B cell (primary cell): ENCODE data around the gene PRPF38A. TPM values are rescaled to one million over a fixed set of nuclear protein-coding genes. Genes with fewer than 3 reads are reported as not detected.

Source experiments
- ATAC-seq: fragments of 200-7000 bp; cut with Tn5 transposase; one replicate; pipeline ENCODE4 v1.10.0; 2021; ENCODE audit warnings: low read depth, mild to moderate bottlenecking, moderate number of reproducible peaks, moderate library complexity
- CTCF ChIA-PET: fragments of 350-600 bp; sonication (Branson Sonifier 250); formaldehyde crosslinking; loops from one replicate; lab custom pipeline; 2021; ENCODE audit warnings: antibody characterized with exemption, inconsistent platforms; lab: Charles Lee
- POLR2A ChIA-PET: fragments of 350-600 bp; sonication (Branson Sonifier 250); formaldehyde crosslinking; loops from one replicate; lab custom pipeline; 2021; ENCODE audit warnings: antibody characterized with exemption; lab: Charles Lee
- DNase-seq: peaks from one replicate; pipeline ENCODE4 v3.0.0; 2013
- H2AFZ ChIP-seq: 2 replicates; pipeline ENCODE4 v1.6.1; 2012; ENCODE audit warnings: mild to moderate bottlenecking, low read depth, low read length; ENCODE audit not compliant: insufficient read depth, poor library complexity, severe bottlenecking
- H3K27ac ChIP-seq, 2 donors: 1 replicate in 1 of 2; 2 replicates in 1 of 2; pipeline ENCODE4 v1.5.1; 2012 to 2013; ENCODE audit warnings: low read length in 2 of 2, mild to moderate bottlenecking in 2 of 2, moderate library complexity in 1 of 2
- H3K27me3 ChIP-seq, 4 experiments: fragments of 200-600 bp in 1 of 4; sonication (generic) in 1 of 4; replicated peaks in 1 of 4; 1 replicate in 2 of 4; 2 replicates in 2 of 4; pipeline versions ENCODE4 v1.6.1 to v1.7.0; 2013 to 2016; ENCODE audit warnings: low read length in 3 of 4, mild to moderate bottlenecking in 2 of 4, mixed read lengths in 1 of 4, moderate library complexity in 1 of 4; ENCODE audit not compliant: insufficient read depth in 4 of 4, control insufficient read depth in 3 of 4; ENCODE audit errors: control extremely low read depth in 1 of 4
- H3K36me3 ChIP-seq, 2 experiments: replicated peaks in 1 of 2; 1 replicate in 1 of 2; 2 replicates in 1 of 2; pipeline versions ENCODE4 v1.6.1 to v1.7.1; 2013; ENCODE audit warnings: low read length in 1 of 2; ENCODE audit not compliant: insufficient read depth in 2 of 2, control insufficient read depth in 1 of 2; ENCODE audit errors: control extremely low read depth in 1 of 2, extremely low read depth in 1 of 2
- H3K4me1 ChIP-seq, 2 donors: fragments of 200-600 bp in 1 of 2; sonication (generic) in 1 of 2; 1 replicate in 1 of 2; 2 replicates in 1 of 2; pipeline versions ENCODE4 v1.5.1 to v1.6.1; 2013 to 2017; ENCODE audit warnings: low read length in 2 of 2; ENCODE audit not compliant: control insufficient read depth in 2 of 2, insufficient read depth in 2 of 2
- H3K4me2 ChIP-seq: replicated peaks from 2 replicates; pipeline ENCODE3; 2012; ENCODE audit warnings: mild to moderate bottlenecking, low read depth, low read length; ENCODE audit not compliant: poor library complexity, severe bottlenecking
- H3K4me3 ChIP-seq, 5 experiments: fragments of 200-600 bp in 1 of 5; sonication (generic) in 1 of 5; 1 replicate in 3 of 5; 2 replicates in 2 of 5; pipeline versions ENCODE4 v1.5.1 to v1.7.0; 2011 to 2016; ENCODE audit warnings: low read length in 4 of 5, mild to moderate bottlenecking in 4 of 5, low read depth in 2 of 5, control low read depth in 1 of 5, moderate library complexity in 1 of 5; ENCODE audit not compliant: insufficient read depth in 1 of 5; ENCODE audit errors: control extremely low read depth in 1 of 5, extremely low read depth in 1 of 5
- H3K79me2 ChIP-seq: fragments of 200-600 bp; sonication (generic); one replicate; pipeline ENCODE4 v1.6.0; 2016; ENCODE audit warnings: low read length; ENCODE audit not compliant: control insufficient read depth, insufficient read depth
- H3K9ac ChIP-seq: fragments of 200-600 bp; sonication (generic); 2 replicates; pipeline ENCODE4 v1.6.1; 2017; ENCODE audit warnings: mild to moderate bottlenecking, low read length, moderate library complexity
- H3K9me3 ChIP-seq, 3 donors: one replicate each; pipeline versions ENCODE4 v1.6.1 to v1.7.1; 2013; ENCODE audit warnings: low read length in 2 of 3; ENCODE audit not compliant: control insufficient read depth in 2 of 3, insufficient read depth in 1 of 3; ENCODE audit errors: control extremely low read depth in 1 of 3
- H4K20me1 ChIP-seq: 2 replicates; pipeline ENCODE4 v1.6.0; 2012; ENCODE audit warnings: mild to moderate bottlenecking, low read length; ENCODE audit not compliant: insufficient read depth, control insufficient read depth, poor library complexity, severe bottlenecking
- H3K27ac Mint-ChIP-seq: one replicate; pipeline ENCODE4 v1.8.0; 2021; ENCODE audit warnings: mixed read lengths
- H3K27me3 Mint-ChIP-seq: one replicate; pipeline ENCODE4 v1.8.0; 2021; ENCODE audit warnings: mixed read lengths
- H3K4me1 Mint-ChIP-seq: one replicate; pipeline ENCODE4 v1.8.0; 2021; ENCODE audit warnings: mixed read lengths
- H3K4me3 Mint-ChIP-seq: one replicate; pipeline ENCODE4 v1.8.0; 2021; ENCODE audit warnings: mixed read lengths
- H3K9me3 Mint-ChIP-seq: one replicate; pipeline ENCODE4 v1.8.0; 2022; ENCODE audit warnings: mixed read lengths; ENCODE audit not compliant: insufficient read depth
- EZH2 ChIP-seq: IDR thresholded peaks from 2 replicates; pipeline ENCODE4 v1.6.1; 2012; ENCODE audit warnings: borderline replicate concordance, low read depth, mild to moderate bottlenecking, moderate library complexity, low read length; ENCODE audit not compliant: insufficient read depth, poor library complexity, severe bottlenecking
- WGBS: methylation state at CpG from one replicate; pipeline ENCODE4 v1.1.5; 2013; ENCODE audit warnings: missing lambda C conversion rate; ENCODE audit not compliant: insufficient coverage; 5-methylcytosine and 5-hydroxymethylcytosine counted together
- intact Hi-C: fragments of 100-400 bp; cut with micrococcal nuclease; formaldehyde crosslinking; loops from one replicate; pipeline ENCODE4 v1.10.0; 2022
- polyA plus RNA-seq: library from polyadenylated mRNA; depleted of rRNA; stranded (reverse); fragments of >200 nt; gene quantifications from 2 replicates; pipeline ENCODE4 v1.2.3, GENCODE V29; 2012
- total RNA-seq, 2 donors: library from RNA; stranded (reverse); fragments of 120-200 nt in 1 of 2; gene quantifications; 1 replicate in 1 of 2; 2 replicates in 1 of 2; pipeline versions ENCODE4 v1.2.3 to v1.2.4, GENCODE V29; 2013 to 2022
- TF ChIP-seq, protein P1 (sequence below): fragments of 200-600 bp; IDR thresholded peaks from one replicate; pipeline ENCODE4 v1.8.0; 2022; ENCODE audit warnings: antibody characterized with exemption, mild to moderate bottlenecking

The PRPF38A gene
- total and polyA plus RNA-seq, 2 donors (not counting 1 experiment from before 2014, with no cell fraction given): 21.8 to 69.8 TPM

DNA sequence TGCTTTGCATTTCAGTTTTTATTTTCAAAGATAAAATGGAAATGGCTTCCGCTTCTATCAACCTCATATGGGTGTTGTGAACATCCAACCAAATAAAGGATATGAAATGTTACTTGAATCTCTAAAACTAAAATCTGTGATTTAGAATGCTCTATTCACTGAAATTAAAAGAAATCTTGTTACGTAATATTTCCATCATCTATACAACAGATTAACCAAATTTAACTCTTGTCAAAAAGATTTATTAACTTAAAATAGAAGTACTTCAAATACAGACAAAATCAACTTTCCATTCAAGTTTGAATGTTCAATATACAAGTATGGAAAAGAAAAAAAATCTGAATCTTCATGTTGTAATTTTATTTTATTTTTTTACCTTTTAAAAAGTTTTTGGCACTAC, 18.7 kb downstream of the PRPF38A start:
- WGBS: no CpG with 5 or more reads among the region's 2 CpGs
- DNase-seq: no peak
- H3K36me3 ChIP-seq: peaks cover 11 to 45% of the 10 kb centered on the region in 2 experiments
- no peaks in the 10 kb centered on the region for H3K79me2 ChIP-seq
- H3K9ac ChIP-seq: no peak overlapping the region
- peaks cover 15% of the 10 kb centered on the region for H3K4me1 Mint-ChIP-seq
- TF ChIP-seq, protein P1, sequence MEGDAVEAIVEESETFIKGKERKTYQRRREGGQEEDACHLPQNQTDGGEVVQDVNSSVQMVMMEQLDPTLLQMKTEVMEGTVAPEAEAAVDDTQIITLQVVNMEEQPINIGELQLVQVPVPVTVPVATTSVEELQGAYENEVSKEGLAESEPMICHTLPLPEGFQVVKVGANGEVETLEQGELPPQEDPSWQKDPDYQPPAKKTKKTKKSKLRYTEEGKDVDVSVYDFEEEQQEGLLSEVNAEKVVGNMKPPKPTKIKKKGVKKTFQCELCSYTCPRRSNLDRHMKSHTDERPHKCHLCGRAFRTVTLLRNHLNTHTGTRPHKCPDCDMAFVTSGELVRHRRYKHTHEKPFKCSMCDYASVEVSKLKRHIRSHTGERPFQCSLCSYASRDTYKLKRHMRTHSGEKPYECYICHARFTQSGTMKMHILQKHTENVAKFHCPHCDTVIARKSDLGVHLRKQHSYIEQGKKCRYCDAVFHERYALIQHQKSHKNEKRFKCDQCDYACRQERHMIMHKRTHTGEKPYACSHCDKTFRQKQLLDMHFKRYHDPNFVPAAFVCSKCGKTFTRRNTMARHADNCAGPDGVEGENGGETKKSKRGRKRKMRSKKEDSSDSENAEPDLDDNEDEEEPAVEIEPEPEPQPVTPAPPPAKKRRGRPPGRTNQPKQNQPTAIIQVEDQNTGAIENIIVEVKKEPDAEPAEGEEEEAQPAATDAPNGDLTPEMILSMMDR: no peak
- no peak for TF ChIP-seq EZH2
- no peaks in the 10 kb centered on the region for H3K27me3 ChIP-seq
- intact Hi-C loops: no loop called here
- no peaks in the 10 kb centered on the region for H3K9me3 ChIP-seq
- POLR2A ChIA-PET: no interaction called here
- CTCF ChIA-PET: no interaction called here
- H4K20me1 ChIP-seq: no peaks in the 10 kb centered on the region
- no peak overlapping the region for H2AFZ ChIP-seq
- no peak overlapping the region for H3K27ac Mint-ChIP-seq
- no peaks in the 10 kb centered on the region for H3K9me3 Mint-ChIP-seq
- no peaks in the 10 kb centered on the region for H3K27me3 Mint-ChIP-seq
- no peak overlapping the region for H3K27ac ChIP-seq
- H3K4me2 ChIP-seq: no peak overlapping the region
- ATAC-seq: no peak
- peaks cover 0 to 11% of the 10 kb centered on the region in 2 donors for H3K4me1 ChIP-seq
- no peak overlapping the region for H3K4me3 Mint-ChIP-seq
- H3K4me3 ChIP-seq: no peak overlapping the region

DNA sequence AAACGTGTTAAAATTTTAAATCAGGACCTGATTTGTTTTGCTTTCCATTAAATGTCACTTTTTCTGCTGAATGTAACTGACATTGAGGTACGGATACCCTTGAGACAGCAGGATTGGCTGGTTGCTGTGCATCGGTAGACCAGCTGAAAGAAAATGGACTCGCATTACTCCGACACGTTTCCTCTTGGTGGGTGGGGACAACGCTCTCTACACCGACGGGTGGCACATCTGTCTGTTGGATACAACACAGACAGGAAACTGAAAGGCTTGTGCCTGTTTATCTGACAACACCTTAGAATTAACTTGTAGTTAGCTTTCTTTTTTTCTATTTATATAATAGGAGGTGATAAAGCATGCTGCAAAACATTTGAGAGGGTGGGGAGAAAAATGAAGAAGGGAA, 19.4 kb downstream of the PRPF38A start:
- no peaks in the 10 kb centered on the region for H3K9me3 ChIP-seq
- H3K27ac ChIP-seq: peak overlapping the region in 1 of 2 donors; percentile 60
- intact Hi-C loops: no loop called here
- no peaks in the 10 kb centered on the region for H3K27me3 Mint-ChIP-seq
- H3K4me3 ChIP-seq: no peak overlapping the region
- peaks cover 0 to 11% of the 10 kb centered on the region in 2 donors for H3K4me1 ChIP-seq
- POLR2A ChIA-PET: no interaction called here
- H3K4me1 Mint-ChIP-seq: peaks cover 15% of the 10 kb centered on the region
- DNase-seq (peak; percentile 28), ATAC-seq (no peak)
- H3K4me2 ChIP-seq: no peak overlapping the region
- CTCF ChIA-PET: no interaction called here
- TF ChIP-seq, protein P1: no peak
- no peak for TF ChIP-seq EZH2
- peak overlapping the region; percentile 0 for H2AFZ ChIP-seq
- no peak overlapping the region for H3K9ac ChIP-seq
- H4K20me1 ChIP-seq: no peaks in the 10 kb centered on the region
- H3K27me3 ChIP-seq: no peaks in the 10 kb centered on the region
- H3K9me3 Mint-ChIP-seq: no peaks in the 10 kb centered on the region
- no peak overlapping the region for H3K4me3 Mint-ChIP-seq
- no peaks in the 10 kb centered on the region for H3K79me2 ChIP-seq
- H3K36me3 ChIP-seq: peaks cover 6 to 41% of the 10 kb centered on the region in 2 experiments
- WGBS: 44% methylated on average over 6 of the region's 9 CpGs
- H3K27ac Mint-ChIP-seq: peak overlapping the region; percentile 28
